HepG2 (cell line): ENCODE data around the gene ZNF670. TPM values are rescaled to one million over a fixed set of nuclear protein-coding genes. Genes with fewer than 3 reads are reported as not detected.

Source experiments
- CAMTA2 ChIP-seq: sonication (generic); formaldehyde crosslinking; IDR thresholded peaks from 2 replicates; pipeline ENCODE4 v1.4.0; 2020; ENCODE audit warnings: mild to moderate bottlenecking, missing genetic modification reagents, borderline replicate concordance
- CENPX ChIP-seq: sonication (generic); formaldehyde crosslinking; IDR thresholded peaks from 2 replicates; pipeline ENCODE4 v1.9.0; 2021; ENCODE audit warnings: mild to moderate bottlenecking, missing genetic modification reagents, moderate library complexity
- EED ChIP-seq: sonication (generic); formaldehyde crosslinking; IDR thresholded peaks from 2 replicates; pipeline ENCODE4 v1.5.0; 2020; ENCODE audit warnings: mild to moderate bottlenecking, missing genetic modification reagents
- EP300 ChIP-seq, 3 experiments: sonication (generic) in 1 of 3; formaldehyde crosslinking in 1 of 3; IDR thresholded peaks; 2 replicates each; pipeline versions ENCODE4 v1.5.1 to v1.6.1; 2011 to 2020; ENCODE audit warnings: low read depth in 2 of 3, low read length in 2 of 3, borderline replicate concordance in 1 of 3, improper control_type of control experiment in 1 of 3, mild to moderate bottlenecking in 1 of 3, missing genetic modification reagents in 1 of 3, moderate library complexity in 1 of 3
- ERF ChIP-seq: IDR thresholded peaks from 2 replicates; pipeline ENCODE4 v1.6.1; 2018; ENCODE audit warnings: missing biosample characterization, missing genetic modification reagents
- GABPB1 ChIP-seq: IDR thresholded peaks from 2 replicates; pipeline ENCODE4 v1.6.1; 2016; ENCODE audit warnings: mild to moderate bottlenecking, missing genetic modification reagents, moderate library complexity, missing compliant biosample characterization
- GZF1 ChIP-seq: sonication (generic); formaldehyde crosslinking; IDR thresholded peaks from 2 replicates; pipeline ENCODE4 v1.5.1; 2020; ENCODE audit warnings: mild to moderate bottlenecking, missing genetic modification reagents
- HOXA9 ChIP-seq: sonication (generic); formaldehyde crosslinking; IDR thresholded peaks from 2 replicates; pipeline ENCODE4 v1.8.1; 2022; ENCODE audit warnings: missing genetic modification reagents, mild to moderate bottlenecking, moderate library complexity, borderline replicate concordance
- JARID2 ChIP-seq: sonication (generic); formaldehyde crosslinking; IDR thresholded peaks from 2 replicates; pipeline ENCODE4 v1.8.1; 2023; ENCODE audit warnings: missing genetic modification reagents, inconsistent platforms; ENCODE audit not compliant: insufficient replicate concordance
- KDM1A ChIP-seq: IDR thresholded peaks from 2 replicates; pipeline ENCODE4 v1.6.1; 2016; ENCODE audit warnings: missing compliant biosample characterization
- SUZ12 ChIP-seq: fragments of 150-350 bp; IDR thresholded peaks from 2 replicates; pipeline ENCODE4 v1.6.1; 2014; ENCODE audit warnings: low read depth, low read length
- TARDBP ChIP-seq: sonication (generic); formaldehyde crosslinking; IDR thresholded peaks from 2 replicates; pipeline ENCODE4 v1.8.0; 2022; ENCODE audit warnings: mild to moderate bottlenecking, missing genetic modification reagents
- ZNF30 ChIP-seq: sonication (generic); formaldehyde crosslinking; IDR thresholded peaks from 2 replicates; pipeline ENCODE4 v1.5.0; 2020; ENCODE audit warnings: mild to moderate bottlenecking, missing genetic modification reagents
- ZNF354B ChIP-seq: sonication (generic); formaldehyde crosslinking; IDR thresholded peaks from 2 replicates; pipeline ENCODE4 v1.8.0; 2022; ENCODE audit warnings: mild to moderate bottlenecking, missing genetic modification reagents
- ZNF512 ChIP-seq: sonication (generic); formaldehyde crosslinking; IDR thresholded peaks from 2 replicates; pipeline ENCODE4 v1.4.0; 2020; ENCODE audit warnings: mild to moderate bottlenecking, missing genetic modification reagents
- ZNF543 ChIP-seq: sonication (generic); formaldehyde crosslinking; IDR thresholded peaks from 2 replicates; pipeline ENCODE4 v1.4.0; 2020; ENCODE audit warnings: mild to moderate bottlenecking, missing genetic modification reagents
- ZNF878 ChIP-seq: sonication (generic); formaldehyde crosslinking; IDR thresholded peaks from 2 replicates; pipeline ENCODE4 v1.8.1; 2023; ENCODE audit warnings: mild to moderate bottlenecking, missing genetic modification reagents, moderate library complexity
- ZSCAN25 ChIP-seq: sonication (generic); formaldehyde crosslinking; IDR thresholded peaks from 2 replicates; pipeline ENCODE4 v1.8.0; 2022; ENCODE audit warnings: mild to moderate bottlenecking, missing genetic modification reagents
- polyA plus RNA-seq, 8 experiments: library from polyadenylated mRNA; depleted of rRNA in 3 of 8; stranded (reverse) in 7 of 8; unstranded in 1 of 8; fragments of >200 nt; fragmentation: Illumina TruSeq in 4 of 8; extraction: Trizol in 4 of 8; gene quantifications; 2 replicates each; pipeline versions ENCODE4 v1.2.1 to v1.2.3, GENCODE V29; 2011 to 2016; ENCODE audit warnings: low read depth in 4 of 8, missing spikeins in 1 of 8, mixed read lengths in 1 of 8; ENCODE audit not compliant: insufficient read depth in 1 of 8
- total RNA-seq, 5 experiments: library from RNA; depleted of rRNA; stranded (reverse); fragments of >200 nt; fragmentation: Illumina TruSeq; extraction: Trizol; gene quantifications; 2 replicates each; pipeline ENCODE4 v1.2.3, GENCODE V29; 2016; ENCODE audit warnings: low read depth in 1 of 5
- TF ChIP-seq, protein P1 (sequence below), 2 experiments: sonication (generic) in 1 of 2; formaldehyde crosslinking in 1 of 2; IDR thresholded peaks; 2 replicates each; pipeline versions ENCODE4 v1.6.1 to v1.9.0; 2014 to 2022; ENCODE audit warnings: antibody characterized with exemption in 1 of 2, borderline replicate concordance in 1 of 2, inconsistent platforms in 1 of 2, low read depth in 1 of 2, missing genetic modification reagents in 1 of 2

Gene ZNF670
- total and polyA plus RNA-seq, 2 of the 13 experiments (the other 11 are each of a cell fraction or from before 2014, with no cell fraction given): 4.2 to 10.9 TPM

- TF ChIP-seq, protein P1, sequence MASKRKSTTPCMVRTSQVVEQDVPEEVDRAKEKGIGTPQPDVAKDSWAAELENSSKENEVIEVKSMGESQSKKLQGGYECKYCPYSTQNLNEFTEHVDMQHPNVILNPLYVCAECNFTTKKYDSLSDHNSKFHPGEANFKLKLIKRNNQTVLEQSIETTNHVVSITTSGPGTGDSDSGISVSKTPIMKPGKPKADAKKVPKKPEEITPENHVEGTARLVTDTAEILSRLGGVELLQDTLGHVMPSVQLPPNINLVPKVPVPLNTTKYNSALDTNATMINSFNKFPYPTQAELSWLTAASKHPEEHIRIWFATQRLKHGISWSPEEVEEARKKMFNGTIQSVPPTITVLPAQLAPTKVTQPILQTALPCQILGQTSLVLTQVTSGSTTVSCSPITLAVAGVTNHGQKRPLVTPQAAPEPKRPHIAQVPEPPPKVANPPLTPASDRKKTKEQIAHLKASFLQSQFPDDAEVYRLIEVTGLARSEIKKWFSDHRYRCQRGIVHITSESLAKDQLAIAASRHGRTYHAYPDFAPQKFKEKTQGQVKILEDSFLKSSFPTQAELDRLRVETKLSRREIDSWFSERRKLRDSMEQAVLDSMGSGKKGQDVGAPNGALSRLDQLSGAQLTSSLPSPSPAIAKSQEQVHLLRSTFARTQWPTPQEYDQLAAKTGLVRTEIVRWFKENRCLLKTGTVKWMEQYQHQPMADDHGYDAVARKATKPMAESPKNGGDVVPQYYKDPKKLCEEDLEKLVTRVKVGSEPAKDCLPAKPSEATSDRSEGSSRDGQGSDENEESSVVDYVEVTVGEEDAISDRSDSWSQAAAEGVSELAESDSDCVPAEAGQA (IDR thresholded peaks at IDR 0.05; ENCODE audit: low read depth): no peak; the same call in 1 of the 2 replicates
- TF ChIP-seq, protein P1 (CRISPR knock-in tag; IDR thresholded peaks at IDR 0.05; ENCODE audit: borderline replicate concordance): no peak; the same call in 1 of the 2 replicates
- TF ChIP-seq SUZ12 (no peak), JARID2 (CRISPR knock-in tag) (peak; percentile 68), EED (CRISPR knock-in tag) (peak; percentile 38; the same call in 1 of the 2 replicates), HOXA9 (0 out of 2 replicates have a peak, but pooled peaks have one; percentile 65), GZF1 (peak; percentile 70; the same call in 1 of the 2 replicates), GABPB1 (CRISPR knock-in tag) (peak; percentile 95), CENPX (no peak), TARDBP (peak; percentile 67; the same call in 1 of the 2 replicates), CAMTA2 (CRISPR knock-in tag) (no peak; the same call in 1 of the 2 replicates), KDM1A (CRISPR knock-in tag) (no peak), ZNF543 (CRISPR knock-in tag) (peak; percentile 31; the same call in 1 of the 2 replicates), EP300 (IDR thresholded peaks at IDR 0.05; ENCODE audit: low read depth in 2 of 2, low read length in 2 of 2) (no peak), EP300 (CRISPR knock-in tag; IDR thresholded peaks at IDR 0.05; ENCODE audit: borderline replicate concordance) (no peak), ZNF30 (CRISPR knock-in tag) (peak; percentile 83; the same call in 1 of the 2 replicates), ZNF512 (CRISPR knock-in tag) (no peak), ZSCAN25 (CRISPR knock-in tag) (no peak; the same call in 1 of the 2 replicates), ERF (CRISPR knock-in tag) (peak; percentile 81; the same call in 1 of the 2 replicates), ZNF354B (CRISPR knock-in tag) (0 out of 2 replicates have a peak, but pooled peaks have one; percentile 83), ZNF878 (peak; percentile 71; the same call in 1 of the 2 replicates)
These were observed 33.3 kb upstream of the ZNF670 start (continued) for GRCh38 chr1:247111700-247112478.
